HG03575 (cell line): Measurements from ENCODE around the gene NKX1-1.

Source experiments
- ATAC-seq: cut with Tn5 transposase; IDR thresholded peaks from one replicate; pipeline ENCODE4 v1.9.1; 2021; ENCODE audit not compliant: unreplicated experiment, insufficient number of reproducible peaks, low FRiP score; ENCODE audit errors: extremely low read depth

The NKX1-1 gene

GRCh38 chr4:1367230-1367935, 38.9 kb downstream of the NKX1-1 start:
- ATAC-seq: no peak

GRCh38 chr4:1366371-1367229, 39.6 kb downstream of the NKX1-1 start:
- no peak for ATAC-seq

- no peak for ATAC-seq
Measured at GRCh38 chr4:1365271-1366178, 40.7 kb downstream of the NKX1-1 start.

GRCh38 chr4:1364748-1365147, 41.5 kb downstream of the NKX1-1 start:
- ATAC-seq: no peak

- ATAC-seq: no peak
Measured at GRCh38 chr4:1364217-1364616, 42.0 kb downstream of the NKX1-1 start.

GRCh38 chr4:1363513-1363912, 42.7 kb downstream of the NKX1-1 start:
- ATAC-seq: no peak

- no peak for ATAC-seq
Measured at GRCh38 chr4:1362521-1362920, 43.7 kb downstream of the NKX1-1 start.

GRCh38 chr4:1362046-1362445, 44.2 kb downstream of the NKX1-1 start:
- no peak for ATAC-seq

- no peak for ATAC-seq
Measured at GRCh38 chr4:1361431-1361830, 44.8 kb downstream of the NKX1-1 start.

- ATAC-seq: no peak
Measured at GRCh38 chr4:1360423-1361283, 45.6 kb downstream of the NKX1-1 start.

- no peak for ATAC-seq
Measured at GRCh38 chr4:1359976-1360375, 46.3 kb downstream of the NKX1-1 start.

GRCh38 chr4:1359144-1359501, 47.1 kb downstream of the NKX1-1 start:
- no peak for ATAC-seq

- ATAC-seq: no peak
Measured at GRCh38 chr4:1358421-1359143, 47.7 kb downstream of the NKX1-1 start.

- ATAC-seq: no peak
Measured at GRCh38 chr4:1357356-1358248, 48.6 kb downstream of the NKX1-1 start.

GRCh38 chr4:1356181-1356998, 49.9 kb downstream of the NKX1-1 start:
- ATAC-seq: no peak

- no peak for ATAC-seq
Measured at GRCh38 chr4:1355378-1355777, 50.9 kb downstream of the NKX1-1 start.

GRCh38 chr4:1354983-1355275, 51.3 kb downstream of the NKX1-1 start:
- ATAC-seq: no peak
